ENCODE data around the gene RASSF3.

DNA sequence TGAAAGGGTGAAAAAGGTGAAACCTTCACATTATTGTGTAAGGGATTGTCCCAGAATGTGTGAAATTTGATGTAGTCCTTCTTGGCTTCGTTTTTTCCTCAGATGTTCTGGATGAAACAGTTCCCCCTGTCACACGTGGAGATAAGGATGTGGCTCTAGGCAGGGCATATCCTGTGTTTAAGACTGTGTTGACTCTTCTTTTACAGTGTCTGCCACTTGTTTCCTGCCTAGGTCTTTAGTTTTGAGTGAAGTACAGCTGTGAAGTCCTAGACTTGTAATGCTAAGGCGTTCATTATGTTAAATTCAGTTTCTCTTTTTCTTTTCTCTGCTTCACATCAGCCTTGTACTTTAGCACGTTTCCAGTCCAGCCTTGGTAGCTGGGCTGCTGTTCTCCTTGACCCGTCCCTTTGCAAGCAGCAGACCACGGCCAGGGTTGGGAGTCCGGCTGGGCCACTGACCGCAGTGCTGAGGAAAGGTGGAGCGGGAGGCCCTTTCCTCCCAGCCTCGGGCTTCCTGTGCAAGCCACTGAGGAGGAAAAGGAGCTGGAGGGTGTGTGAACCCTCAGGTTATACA, 59.1 kb downstream of the RASSF3 start:
- no peak for TF ChIP-seq CTCF (IDR thresholded peaks at IDR 0.05)
- no peak for TF ChIP-seq POLR2A (IDR thresholded peaks at IDR 0.05)
